ENCODE data around the gene RIN3. TPM values are rescaled to one million over a fixed set of nuclear protein-coding genes. Genes with fewer than 3 reads are reported as not detected.

RIN3 gene
- total and polyA plus RNA-seq, 10 of the 15 experiments (the other 5 are each of a cell fraction or from before 2014, with no cell fraction given), result 0.91 to 23.3 (median 6.3) TPM

DNA sequence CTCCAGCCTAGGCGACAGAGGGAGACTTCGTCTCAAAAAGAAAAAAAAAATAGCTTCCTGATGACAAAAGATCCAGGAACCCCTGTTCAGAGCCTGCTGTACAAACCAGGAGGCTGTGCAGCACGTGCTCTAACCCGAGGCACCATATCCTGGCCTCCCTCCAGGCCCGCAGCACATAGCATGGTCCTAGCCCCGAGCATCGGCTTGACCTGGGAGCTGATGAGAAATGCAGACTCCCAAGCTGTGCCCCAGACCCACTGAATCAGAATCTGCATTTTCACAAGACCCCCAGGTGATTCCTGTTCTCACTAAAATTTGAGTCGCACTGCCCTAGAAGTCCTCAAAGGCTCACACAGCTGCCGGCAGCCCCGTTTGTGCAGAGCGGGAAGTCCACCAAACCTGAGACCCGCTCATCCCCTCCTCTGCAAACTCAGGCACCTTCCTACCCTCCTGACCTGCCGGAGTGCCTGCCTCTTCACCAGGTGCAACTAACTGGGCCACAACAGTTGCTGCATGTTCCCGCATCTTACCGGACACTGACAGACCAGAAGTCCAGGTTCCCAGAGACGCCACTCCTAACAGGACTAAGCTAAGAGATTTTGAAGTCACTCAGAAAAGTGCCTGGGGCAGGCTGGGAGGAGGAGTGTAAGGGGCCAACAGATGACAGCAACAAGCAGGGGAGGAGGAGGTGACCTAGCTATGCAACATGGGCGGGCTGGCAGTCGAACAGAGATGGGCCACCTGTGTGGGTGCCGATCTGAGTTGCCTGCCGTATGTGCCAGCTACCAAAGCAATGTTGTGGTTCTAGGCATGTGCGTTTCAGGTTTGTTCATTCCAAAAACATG, 24.0 kb upstream of the RIN3 start:
- CTCF ChIA-PET, result no interaction called here
- Histone ChIP-seq H3K9me3 (replicated peaks; ENCODE audit: control insufficient read depth, insufficient read depth, low read length) (no peaks in the 10 kb centered on the region), H3K36me3 (ENCODE audit: control insufficient read depth in 2 of 2, insufficient read depth in 2 of 2, low read length in 1 of 2) (no peaks in the 10 kb centered on the region), H3K9ac (ENCODE audit: control insufficient read depth, insufficient read depth, low read length) (no peak overlapping the region), H2AFZ (ENCODE audit: control insufficient read depth, low read depth, low read length) (no peak overlapping the region), H4K20me1 (ENCODE audit: control insufficient read depth, insufficient read depth) (no peaks in the 10 kb centered on the region), H3K4me2 (ENCODE audit: control insufficient read depth, insufficient read depth) (no peak overlapping the region), H3K27me3 (replicated peaks in 1 of 2; ENCODE audit: control insufficient read depth in 2 of 2, insufficient read depth in 2 of 2, low read length in 1 of 2) (no peaks in the 10 kb centered on the region; a peak in 3 of 4 replicates), H3K79me2 (ENCODE audit: control insufficient read depth, insufficient read depth, low read length) (no peaks in the 10 kb centered on the region), H3K27ac (ENCODE audit: control insufficient read depth, insufficient read depth) (no peak overlapping the region), H3K4me1 (ENCODE audit: control insufficient read depth, insufficient read depth, low read length) (peaks cover 6% of the 10 kb centered on the region), H3K4me3 (no peak overlapping the region)
- RAD21 ChIA-PET (ENCODE audit: unreplicated experiment), result no interaction called here
- FAIRE-seq (no peak), DNase-seq (ENCODE audit: low read depth, low spot score) (no peak), ATAC-seq (no peak)
- intact Hi-C loops (cut with micrococcal nuclease; ENCODE audit: unreplicated experiment), result no loop called here
- POLR2A ChIA-PET, result interaction anchor here (0.9 kb wide), 1 partner anchor 12 kb away, joined by 4 read pairs; no protein-coding TSS in a partner anchor
- TF ChIP-seq BMI1 (IDR thresholded peaks at IDR 0.05; ENCODE audit: borderline replicate concordance) (no peak), ZNF207 (IDR thresholded peaks at IDR 0.05; ENCODE audit: borderline replicate concordance) (no peak), GATAD2B (conservative IDR thresholded peaks at IDR 0.05; ENCODE audit: low read depth) (no peak), ZZZ3 (IDR thresholded peaks at IDR 0.05; ENCODE audit: control insufficient read depth, insufficient read length, low read depth) (no peak), ZNF384 (IDR thresholded peaks at IDR 0.05; ENCODE audit: borderline replicate concordance, low read depth, low read length) (no peak), NR2C1 (IDR thresholded peaks at IDR 0.05) (no peak), RFX5 (IDR thresholded peaks at IDR 0.05; ENCODE audit: low read depth, low read length) (no peak), MYC (IDR thresholded peaks at IDR 0.05; ENCODE audit: insufficient read depth, insufficient read length, insufficient replicate concordance, low read length, severe bottlenecking) (no peak)
- TF ChIP-seq, protein P1, sequence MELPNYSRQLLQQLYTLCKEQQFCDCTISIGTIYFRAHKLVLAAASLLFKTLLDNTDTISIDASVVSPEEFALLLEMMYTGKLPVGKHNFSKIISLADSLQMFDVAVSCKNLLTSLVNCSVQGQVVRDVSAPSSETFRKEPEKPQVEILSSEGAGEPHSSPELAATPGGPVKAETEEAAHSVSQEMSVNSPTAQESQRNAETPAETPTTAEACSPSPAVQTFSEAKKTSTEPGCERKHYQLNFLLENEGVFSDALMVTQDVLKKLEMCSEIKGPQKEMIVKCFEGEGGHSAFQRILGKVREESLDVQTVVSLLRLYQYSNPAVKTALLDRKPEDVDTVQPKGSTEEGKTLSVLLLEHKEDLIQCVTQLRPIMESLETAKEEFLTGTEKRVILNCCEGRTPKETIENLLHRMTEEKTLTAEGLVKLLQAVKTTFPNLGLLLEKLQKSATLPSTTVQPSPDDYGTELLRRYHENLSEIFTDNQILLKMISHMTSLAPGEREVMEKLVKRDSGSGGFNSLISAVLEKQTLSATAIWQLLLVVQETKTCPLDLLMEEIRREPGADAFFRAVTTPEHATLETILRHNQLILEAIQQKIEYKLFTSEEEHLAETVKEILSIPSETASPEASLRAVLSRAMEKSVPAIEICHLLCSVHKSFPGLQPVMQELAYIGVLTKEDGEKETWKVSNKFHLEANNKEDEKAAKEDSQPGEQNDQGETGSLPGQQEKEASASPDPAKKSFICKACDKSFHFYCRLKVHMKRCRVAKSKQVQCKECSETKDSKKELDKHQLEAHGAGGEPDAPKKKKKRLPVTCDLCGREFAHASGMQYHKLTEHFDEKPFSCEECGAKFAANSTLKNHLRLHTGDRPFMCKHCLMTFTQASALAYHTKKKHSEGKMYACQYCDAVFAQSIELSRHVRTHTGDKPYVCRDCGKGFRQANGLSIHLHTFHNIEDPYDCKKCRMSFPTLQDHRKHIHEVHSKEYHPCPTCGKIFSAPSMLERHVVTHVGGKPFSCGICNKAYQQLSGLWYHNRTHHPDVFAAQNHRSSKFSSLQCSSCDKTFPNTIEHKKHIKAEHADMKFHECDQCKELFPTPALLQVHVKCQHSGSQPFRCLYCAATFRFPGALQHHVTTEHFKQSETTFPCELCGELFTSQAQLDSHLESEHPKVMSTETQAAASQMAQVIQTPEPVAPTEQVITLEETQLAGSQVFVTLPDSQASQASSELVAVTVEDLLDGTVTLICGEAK (IDR thresholded peaks at IDR 0.05; ENCODE audit: borderline replicate concordance), result no peak
- TF ChIP-seq, protein P2, sequence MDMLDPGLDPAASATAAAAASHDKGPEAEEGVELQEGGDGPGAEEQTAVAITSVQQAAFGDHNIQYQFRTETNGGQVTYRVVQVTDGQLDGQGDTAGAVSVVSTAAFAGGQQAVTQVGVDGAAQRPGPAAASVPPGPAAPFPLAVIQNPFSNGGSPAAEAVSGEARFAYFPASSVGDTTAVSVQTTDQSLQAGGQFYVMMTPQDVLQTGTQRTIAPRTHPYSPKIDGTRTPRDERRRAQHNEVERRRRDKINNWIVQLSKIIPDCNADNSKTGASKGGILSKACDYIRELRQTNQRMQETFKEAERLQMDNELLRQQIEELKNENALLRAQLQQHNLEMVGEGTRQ (IDR thresholded peaks at IDR 0.05; ENCODE audit: borderline replicate concordance, low read depth, low read length), result no peak
- TF ChIP-seq, protein P3, sequence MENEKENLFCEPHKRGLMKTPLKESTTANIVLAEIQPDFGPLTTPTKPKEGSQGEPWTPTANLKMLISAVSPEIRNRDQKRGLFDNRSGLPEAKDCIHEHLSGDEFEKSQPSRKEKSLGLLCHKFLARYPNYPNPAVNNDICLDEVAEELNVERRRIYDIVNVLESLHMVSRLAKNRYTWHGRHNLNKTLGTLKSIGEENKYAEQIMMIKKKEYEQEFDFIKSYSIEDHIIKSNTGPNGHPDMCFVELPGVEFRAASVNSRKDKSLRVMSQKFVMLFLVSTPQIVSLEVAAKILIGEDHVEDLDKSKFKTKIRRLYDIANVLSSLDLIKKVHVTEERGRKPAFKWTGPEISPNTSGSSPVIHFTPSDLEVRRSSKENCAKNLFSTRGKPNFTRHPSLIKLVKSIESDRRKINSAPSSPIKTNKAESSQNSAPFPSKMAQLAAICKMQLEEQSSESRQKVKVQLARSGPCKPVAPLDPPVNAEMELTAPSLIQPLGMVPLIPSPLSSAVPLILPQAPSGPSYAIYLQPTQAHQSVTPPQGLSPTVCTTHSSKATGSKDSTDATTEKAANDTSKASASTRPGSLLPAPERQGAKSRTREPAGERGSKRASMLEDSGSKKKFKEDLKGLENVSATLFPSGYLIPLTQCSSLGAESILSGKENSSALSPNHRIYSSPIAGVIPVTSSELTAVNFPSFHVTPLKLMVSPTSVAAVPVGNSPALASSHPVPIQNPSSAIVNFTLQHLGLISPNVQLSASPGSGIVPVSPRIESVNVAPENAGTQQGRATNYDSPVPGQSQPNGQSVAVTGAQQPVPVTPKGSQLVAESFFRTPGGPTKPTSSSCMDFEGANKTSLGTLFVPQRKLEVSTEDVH (IDR thresholded peaks at IDR 0.05; ENCODE audit: low read depth, partially characterized antibody), result no peak
- TF ChIP-seq, protein P4, sequence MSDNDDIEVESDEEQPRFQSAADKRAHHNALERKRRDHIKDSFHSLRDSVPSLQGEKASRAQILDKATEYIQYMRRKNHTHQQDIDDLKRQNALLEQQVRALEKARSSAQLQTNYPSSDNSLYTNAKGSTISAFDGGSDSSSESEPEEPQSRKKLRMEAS (IDR thresholded peaks at IDR 0.05; ENCODE audit: low read depth, low read length), result no peak
- 73% methylated on average over 21 of the region's 21 CpGs for WGBS (ENCODE audit: insufficient coverage, insufficient replicate concordance, low lambda C conversion rate, missing lambda C conversion rate)
- in situ Hi-C loops (cut with MboI), result no loop called here
- BruUV-seq (replicated peaks), result no TSS peak
- SMC1A ChIA-PET (ENCODE audit: uncharacterized antibody, unreplicated experiment), result no interaction called here
